Keratinocyte (primary cell): ENCODE data around the gene KCTD14. TPM values are rescaled to one million over a fixed set of nuclear protein-coding genes. Genes with fewer than 3 reads are reported as not detected.

Experiments used
- DNase-seq: peaks from one replicate; pipeline ENCODE4 v3.0.0-alpha.2; 2011; ENCODE audit warnings: low read depth, missing footprints, low spot score
- FAIRE-seq: peaks from 2 replicates; lab custom pipeline; 2011; peaks lifted over from hg19 to GRCh38; lab: Jason Lieb, UNC
- H2AFZ ChIP-seq: 2 replicates; pipeline ENCODE4 v1.6.0; 2012; ENCODE audit warnings: low read length, control low read depth, inconsistent platforms; ENCODE audit not compliant: control insufficient read depth
- H3K27ac ChIP-seq: 2 replicates; pipeline ENCODE4 v1.5.1; 2011; ENCODE audit warnings: low read length; ENCODE audit not compliant: control insufficient read depth, insufficient read depth
- H3K27me3 ChIP-seq: 3 replicates; pipeline ENCODE4 v1.6.0; 2011; ENCODE audit warnings: low read length; ENCODE audit not compliant: control insufficient read depth, insufficient read depth; ENCODE audit errors: extremely low read depth
- H3K36me3 ChIP-seq, 2 experiments: 2 replicates in 1 of 2; 3 replicates in 1 of 2; pipeline ENCODE4 v1.5.1; 2011; ENCODE audit warnings: low read length in 2 of 2, mild to moderate bottlenecking in 1 of 2; ENCODE audit not compliant: control insufficient read depth in 2 of 2, insufficient read depth in 2 of 2; ENCODE audit errors: extremely low read depth in 1 of 2
- H3K4me1 ChIP-seq: 3 replicates; pipeline ENCODE4 v1.5.1; 2011; ENCODE audit warnings: low read length; ENCODE audit not compliant: control insufficient read depth, insufficient read depth; ENCODE audit errors: extremely low read depth
- H3K4me2 ChIP-seq: 3 replicates; pipeline ENCODE4 v1.6.0; 2011; ENCODE audit warnings: low read depth, low read length; ENCODE audit not compliant: control insufficient read depth, insufficient read depth; ENCODE audit errors: extremely low read depth
- H3K4me3 ChIP-seq, 3 experiments: fragments of 200-600 bp in 1 of 3; sonication (generic) in 1 of 3; 2 replicates in 2 of 3; 3 replicates in 1 of 3; pipeline ENCODE4 v1.5.1; 2011 to 2016; ENCODE audit warnings: low read length in 3 of 3, mild to moderate bottlenecking in 3 of 3, control low read depth in 2 of 3, inconsistent platforms in 1 of 3, low read depth in 1 of 3, mixed read lengths in 1 of 3, mixed run types in 1 of 3, moderate library complexity in 1 of 3; ENCODE audit not compliant: control insufficient read depth in 2 of 3, insufficient read depth in 2 of 3; ENCODE audit errors: extremely low read depth in 1 of 3
- H3K79me2 ChIP-seq: 2 replicates; pipeline ENCODE4 v1.6.0; 2012; ENCODE audit warnings: low read length; ENCODE audit not compliant: control insufficient read depth, insufficient read depth
- H3K9ac ChIP-seq: 3 replicates; pipeline ENCODE4 v1.6.0; 2011; ENCODE audit warnings: low read length; ENCODE audit not compliant: control insufficient read depth, insufficient read depth; ENCODE audit errors: extremely low read depth
- H3K9me1 ChIP-seq: 3 replicates; pipeline ENCODE4 v1.6.0; 2011; ENCODE audit warnings: low read length; ENCODE audit not compliant: control insufficient read depth, insufficient read depth; ENCODE audit errors: extremely low read depth
- H3K9me3 ChIP-seq: 2 replicates; pipeline ENCODE4 v1.5.1; 2012; ENCODE audit warnings: low read depth, low read length; ENCODE audit not compliant: control insufficient read depth
- H4K20me1 ChIP-seq: 3 replicates; pipeline ENCODE4 v1.6.0; 2011; ENCODE audit warnings: low read length; ENCODE audit not compliant: control insufficient read depth, insufficient read depth; ENCODE audit errors: extremely low read depth
- CTCF ChIP-seq, 3 experiments: IDR thresholded peaks in 1 of 3; conservative IDR thresholded peaks in 1 of 3; optimal IDR thresholded peaks in 1 of 3; 2 replicates in 2 of 3; 3 replicates in 1 of 3; pipeline versions ENCODE3 to v1.5.1; 2011; ENCODE audit warnings: low read length in 3 of 3, mild to moderate bottlenecking in 3 of 3, moderate library complexity in 2 of 3, control low read depth in 1 of 3, inconsistent platforms in 1 of 3; ENCODE audit not compliant: insufficient read depth in 2 of 3; ENCODE audit errors: extremely low read depth in 1 of 3
- EZH2 ChIP-seq: IDR thresholded peaks from one replicate; pipeline ENCODE4 v1.6.1; 2012; ENCODE audit warnings: inconsistent platforms, mild to moderate bottlenecking, low read length, moderate library complexity
- dilution Hi-C: fragments of 300-500 bp; cut with MboI; formaldehyde crosslinking; loops from one replicate; pipeline ENCODE4 v1.7.0; 2020; ENCODE audit warnings: low sequenced_read_pairs; ENCODE audit not compliant: extremely low pct_ligation_motif_present
- polyA plus RNA-seq, 5 experiments: library from polyadenylated mRNA; depleted of rRNA in 3 of 5; stranded (reverse) in 3 of 5; stranded (forward) in 1 of 5; unstranded in 1 of 5; fragments of >200 nt; gene quantifications; 1 replicate in 1 of 5; 2 replicates in 3 of 5; 3 replicates in 1 of 5; pipeline versions ENCODE4 v1.2.1 to v1.2.3, GENCODE V29; 2011 to 2012; ENCODE audit warnings: missing spikeins in 2 of 5, low read depth in 1 of 5, low replicate concordance in 1 of 5

The KCTD14 gene
- polyA plus RNA-seq, 1 donor (not counting 4 experiments of a cell fraction or from before 2014, with no cell fraction given) = 2.1 TPM

GRCh38 chr11:78063440-78064181 lies 40.5 kb upstream of the KCTD14 start, which contains the start of gene THRSP:
THRSP (plus strand) TSS chr11:78063861; CDS start chr11:78063882, 21 bp downstream.
- FAIRE-seq = no peak
- Histone ChIP-seq H3K79me2 (no peaks in the 10 kb centered on the region), H3K27ac (no peak within 1 kb of the TSS), H3K36me3 (peaks cover 0 to 5% of the 10 kb centered on the region in 2 experiments), H3K4me1 (no peaks in the 10 kb centered on the region), H4K20me1 (no peaks in the 10 kb centered on the region), H2AFZ (no peak within 1 kb of the TSS), H3K9me1 (no peaks in the 10 kb centered on the region), H3K9me3 (no peaks in the 10 kb centered on the region), H3K9ac (no peak within 1 kb of the TSS), H3K4me3 (no peak within 1 kb of the TSS), H3K27me3 (no peaks in the 10 kb centered on the region), H3K4me2 (no peak within 1 kb of the TSS)
- dilution Hi-C loops = no loop called here
- no peak for TF ChIP-seq EZH2
- TF ChIP-seq CTCF (optimal IDR thresholded peaks at IDR 0.05 in 1 of 3, IDR thresholded peaks at IDR 0.05 in 1 of 3, conservative IDR thresholded peaks at IDR 0.05 in 1 of 3; ENCODE audit: extremely low read depth in 1 of 3, insufficient read depth in 2 of 3, low read length in 3 of 3) = no peak
- DNase-seq = no peak

- dilution Hi-C loops = no loop called here
- Histone ChIP-seq H3K9me1 (no peaks in the 10 kb centered on the region), H3K27me3 (no peaks in the 10 kb centered on the region), H3K4me1 (no peaks in the 10 kb centered on the region), H4K20me1 (no peaks in the 10 kb centered on the region), H3K9me3 (no peaks in the 10 kb centered on the region), H3K79me2 (no peaks in the 10 kb centered on the region), H3K27ac (no peak overlapping the region), H3K4me2 (no peak overlapping the region), H2AFZ (no peak overlapping the region), H3K36me3 (peaks cover 0 to 3% of the 10 kb centered on the region in 2 experiments), H3K9ac (no peak overlapping the region), H3K4me3 (no peak overlapping the region)
- TF ChIP-seq CTCF (optimal IDR thresholded peaks at IDR 0.05 in 1 of 3, IDR thresholded peaks at IDR 0.05 in 1 of 3, conservative IDR thresholded peaks at IDR 0.05 in 1 of 3; ENCODE audit: extremely low read depth in 1 of 3, insufficient read depth in 2 of 3, low read length in 3 of 3) (no peak), EZH2 (no peak)
- FAIRE-seq (no peak), DNase-seq (no peak)
Measured at GRCh38 chr11:78062671-78063070, 39.6 kb upstream of the KCTD14 start.
